ENCODE results near the gene BCL2. TPM values are rescaled to one million over a fixed set of nuclear protein-coding genes. Genes with fewer than 3 reads are reported as not detected.

Gene BCL2
- total RNA-seq, 1 experiment from 2014 or later: 1.5 TPM

GRCh38 chr18:63318889-63319382 lies 633 bp downstream of the BCL2 start:
- ATAC-seq: no peak

GRCh38 chr18:63317982-63318888 lies 1.3 kb downstream of the BCL2 start:
- no peak for DNase-seq
- ATAC-seq: no peak
- H2AFZ ChIP-seq (ENCODE audit: low read length): peak overlapping the region; percentile 95; the same call in 1 of the 2 replicates
- H3K4me2 ChIP-seq (ENCODE audit: low read length): peak overlapping the region; percentile 99
- no peaks in the 10 kb centered on the region for H4K20me1 ChIP-seq (ENCODE audit: low read length)
- H3F3A ChIP-seq (ENCODE audit: low read length, unreplicated experiment): no peaks in the 10 kb centered on the region
- no TSS peak for BruUV-seq (replicated peaks)
- H3K4me1 ChIP-seq (ENCODE audit: insufficient read depth, low read length): peaks cover 27% of the 10 kb centered on the region
- CTCF ChIA-PET: no interaction called here
- no peaks in the 10 kb centered on the region for H3K36me3 ChIP-seq (ENCODE audit: low read depth, low read length)
- POLR2A ChIA-PET (ENCODE audit: unreplicated experiment): interaction anchor here (0.7 kb wide), 1 partner anchor 199 kb away, joined by 4 read pairs; no protein-coding TSS in a partner anchor
- intact Hi-C loops (cut with micrococcal nuclease): no loop called here
- no peaks in the 10 kb centered on the region for H3K9me3 ChIP-seq (ENCODE audit: low read length)
- peak overlapping the region; percentile 84 for H3K4me3 ChIP-seq (ENCODE audit: low read length)
- no peaks in the 10 kb centered on the region for H3K79me2 ChIP-seq (ENCODE audit: low read length)
- H3K27me3 ChIP-seq (ENCODE audit: low read length): no peaks in the 10 kb centered on the region
- no peak overlapping the region for H3K9ac ChIP-seq (ENCODE audit: low read length)
- TF ChIP-seq EZH2phosphoT487 (IDR thresholded peaks at IDR 0.05; ENCODE audit: borderline replicate concordance, low read length) (no peak), CTCF (conservative IDR thresholded peaks at IDR 0.05; ENCODE audit: low read depth, low read length) (no peak), EZH2 (IDR thresholded peaks at IDR 0.05; ENCODE audit: low read length, unreplicated experiment) (no peak)
- no peaks in the 10 kb centered on the region for H3K9me2 ChIP-seq (replicated peaks; ENCODE audit: low read length)
- H3K27ac ChIP-seq (ENCODE audit: low read length): no peak overlapping the region

More at GRCh38 chr18:63318889-63319382, 633 bp downstream of the BCL2 start:
- ChIA-PET POLR2A (ENCODE audit: unreplicated experiment) (interaction anchor here (0.7 kb wide), 1 partner anchor 199 kb away, joined by 4 read pairs; no protein-coding TSS in a partner anchor), CTCF (no interaction called here)
- no peaks in the 10 kb centered on the region for H3K36me3 ChIP-seq (ENCODE audit: low read depth, low read length)
- H3K9me3 ChIP-seq (ENCODE audit: low read length): no peaks in the 10 kb centered on the region
- DNase-seq: no peak
- H3K9me2 ChIP-seq (replicated peaks; ENCODE audit: low read length): no peaks in the 10 kb centered on the region
- H3F3A ChIP-seq (ENCODE audit: low read length, unreplicated experiment): no peaks in the 10 kb centered on the region
- H3K27me3 ChIP-seq (ENCODE audit: low read length): no peaks in the 10 kb centered on the region
- H3K4me2 ChIP-seq (ENCODE audit: low read length): peak overlapping the region; percentile 99
- H3K79me2 ChIP-seq (ENCODE audit: low read length): no peaks in the 10 kb centered on the region
- peaks cover 27% of the 10 kb centered on the region for H3K4me1 ChIP-seq (ENCODE audit: insufficient read depth, low read length)
- no peak overlapping the region for H3K27ac ChIP-seq (ENCODE audit: low read length)
- H2AFZ ChIP-seq (ENCODE audit: low read length): peak overlapping the region; percentile 95
- intact Hi-C loops (cut with micrococcal nuclease): no loop called here
- BruUV-seq (replicated peaks): no TSS peak
- no peaks in the 10 kb centered on the region for H4K20me1 ChIP-seq (ENCODE audit: low read length)
- peak overlapping the region; percentile 84 for H3K4me3 ChIP-seq (ENCODE audit: low read length)
- TF ChIP-seq EZH2 (IDR thresholded peaks at IDR 0.05; ENCODE audit: low read length, unreplicated experiment) (no peak), EZH2phosphoT487 (IDR thresholded peaks at IDR 0.05; ENCODE audit: borderline replicate concordance, low read length) (no peak), CTCF (conservative IDR thresholded peaks at IDR 0.05; ENCODE audit: low read depth, low read length) (no peak)
- H3K9ac ChIP-seq (ENCODE audit: low read length): peak overlapping the region; percentile 38; the same call in 1 of the 2 replicates

GRCh38 chr18:63317556-63317946 lies 2.0 kb downstream of the BCL2 start:
- no TSS peak for BruUV-seq (replicated peaks)
- CTCF ChIA-PET: no interaction called here
- no peak overlapping the region for H3K4me3 ChIP-seq (ENCODE audit: low read length)
- no peaks in the 10 kb centered on the region for H3K27me3 ChIP-seq (ENCODE audit: low read length)
- no peaks in the 10 kb centered on the region for H3K36me3 ChIP-seq (ENCODE audit: low read depth, low read length)
- DNase-seq (no peak), ATAC-seq (no peak)
- no peak overlapping the region for H3K4me2 ChIP-seq (ENCODE audit: low read length)
- no peak overlapping the region for H3K9ac ChIP-seq (ENCODE audit: low read length)
- no peaks in the 10 kb centered on the region for H3K9me3 ChIP-seq (ENCODE audit: low read length)
- H3K4me1 ChIP-seq (ENCODE audit: insufficient read depth, low read length): peaks cover 22% of the 10 kb centered on the region
- intact Hi-C loops (cut with micrococcal nuclease): no loop called here
- H3K79me2 ChIP-seq (ENCODE audit: low read length): no peaks in the 10 kb centered on the region
- no peaks in the 10 kb centered on the region for H3F3A ChIP-seq (ENCODE audit: low read length, unreplicated experiment)
- H3K9me2 ChIP-seq (replicated peaks; ENCODE audit: low read length): no peaks in the 10 kb centered on the region
- no peak overlapping the region for H3K27ac ChIP-seq (ENCODE audit: low read length)
- H2AFZ ChIP-seq (ENCODE audit: low read length): no peak overlapping the region
- H4K20me1 ChIP-seq (ENCODE audit: low read length): no peaks in the 10 kb centered on the region
- POLR2A ChIA-PET (ENCODE audit: unreplicated experiment): no interaction called here
- TF ChIP-seq EZH2 (IDR thresholded peaks at IDR 0.05; ENCODE audit: low read length, unreplicated experiment): no peak
- TF ChIP-seq EZH2phosphoT487 (IDR thresholded peaks at IDR 0.05; ENCODE audit: borderline replicate concordance, low read length): no peak
- TF ChIP-seq CTCF (conservative IDR thresholded peaks at IDR 0.05; ENCODE audit: low read depth, low read length): no peak
